Hematopoietic multipotent progenitor cell (in vitro differentiated cells): Measurements from ENCODE around the gene NEDD4L. TPM values are rescaled to one million over a fixed set of nuclear protein-coding genes. Genes with fewer than 3 reads are reported as not detected.
"Not testable (repeated sequence)": the region's sequence is repeated elsewhere in the genome, so short reads cannot be mapped to it uniquely, and the experiment has no call there.

Experiments
- DNase-seq, 3 donors: peaks; one replicate each; pipeline ENCODE4 v3.0.0-alpha.2; 2011 to 2015; ENCODE audit warnings: low read depth in 2 of 3, low spot score in 2 of 3
- total RNA-seq: library from RNA; depleted of rRNA; stranded (reverse); fragments of >200 nt; gene quantifications from one replicate; pipeline ENCODE4 v1.2.3, GENCODE V29; 2012

The NEDD4L gene
- total RNA-seq, 1 donor = 14.5 TPM

DNA sequence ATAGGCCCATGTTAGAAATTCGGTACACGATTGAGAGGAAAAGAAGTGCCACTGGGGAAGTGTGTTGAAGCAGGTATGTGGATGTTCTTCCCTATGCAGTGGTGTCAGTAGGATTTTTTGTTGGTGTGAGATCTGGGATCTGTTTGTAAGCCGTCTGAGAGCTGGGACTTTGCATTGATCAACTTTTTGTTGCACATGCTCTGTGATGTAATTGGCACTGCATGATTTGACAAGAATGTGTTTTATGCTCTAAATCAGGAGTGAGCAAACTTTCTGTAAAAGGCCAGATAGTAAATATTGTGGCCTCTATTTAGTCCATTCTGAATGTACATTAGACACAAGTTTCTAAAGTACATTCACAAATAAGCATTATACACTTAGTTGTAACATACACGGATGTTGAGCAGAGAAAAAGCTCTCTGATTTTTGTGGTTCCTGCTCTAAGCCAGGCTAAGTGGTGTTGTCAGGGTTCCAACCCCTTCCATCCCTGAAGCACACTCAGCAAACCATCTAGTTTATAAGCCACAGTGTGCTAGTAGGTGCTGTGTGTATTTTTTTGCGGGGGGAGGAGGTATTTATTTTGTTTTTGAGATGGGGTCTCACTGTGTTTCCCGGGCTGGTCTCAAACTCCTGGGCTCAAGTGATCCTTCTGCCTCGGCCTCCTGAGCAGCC is 235.6 kb downstream of the NEDD4L start:
- DNase-seq = no peak

DNA sequence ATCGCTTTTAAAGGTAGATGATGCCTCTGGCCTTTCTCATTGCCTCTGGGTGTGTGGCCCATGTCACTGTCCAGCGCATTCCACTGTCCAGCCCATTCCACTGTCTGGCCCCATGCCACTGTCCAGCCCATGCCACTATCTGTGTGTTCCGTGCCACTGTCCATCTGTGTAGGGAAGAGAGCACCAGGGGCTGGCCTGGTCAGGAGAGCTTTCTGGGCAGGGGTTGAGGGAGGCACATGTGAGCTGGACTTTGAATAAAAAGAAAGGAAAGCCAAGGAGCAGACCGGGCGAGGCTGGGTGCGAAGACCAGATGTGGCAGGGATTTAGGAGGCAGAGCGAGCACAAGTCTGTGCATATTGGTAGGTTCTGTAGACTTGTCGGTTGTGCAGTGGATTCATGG is 236.2 kb downstream of the NEDD4L start:
- no peak for DNase-seq

DNA sequence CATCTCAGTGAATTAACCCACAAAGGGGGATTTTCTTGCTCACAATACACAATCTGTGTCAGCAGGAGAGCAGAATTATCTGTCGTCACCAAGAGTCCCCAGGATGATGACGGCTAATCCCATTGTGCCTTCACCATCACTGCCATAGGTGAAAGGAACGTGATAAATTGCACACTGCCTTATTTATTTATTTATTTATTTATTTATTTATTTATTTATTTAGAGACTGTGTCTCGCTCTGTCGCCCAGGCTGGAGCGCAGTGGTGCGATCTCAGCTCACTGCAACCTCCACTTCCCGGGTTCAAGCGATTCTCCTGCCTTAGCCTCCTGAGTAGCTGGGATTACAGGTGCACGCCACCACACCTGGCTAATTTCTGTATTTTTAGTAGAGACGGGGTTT is 238.8 kb downstream of the NEDD4L start:
- not testable (repeated sequence) for DNase-seq

DNA sequence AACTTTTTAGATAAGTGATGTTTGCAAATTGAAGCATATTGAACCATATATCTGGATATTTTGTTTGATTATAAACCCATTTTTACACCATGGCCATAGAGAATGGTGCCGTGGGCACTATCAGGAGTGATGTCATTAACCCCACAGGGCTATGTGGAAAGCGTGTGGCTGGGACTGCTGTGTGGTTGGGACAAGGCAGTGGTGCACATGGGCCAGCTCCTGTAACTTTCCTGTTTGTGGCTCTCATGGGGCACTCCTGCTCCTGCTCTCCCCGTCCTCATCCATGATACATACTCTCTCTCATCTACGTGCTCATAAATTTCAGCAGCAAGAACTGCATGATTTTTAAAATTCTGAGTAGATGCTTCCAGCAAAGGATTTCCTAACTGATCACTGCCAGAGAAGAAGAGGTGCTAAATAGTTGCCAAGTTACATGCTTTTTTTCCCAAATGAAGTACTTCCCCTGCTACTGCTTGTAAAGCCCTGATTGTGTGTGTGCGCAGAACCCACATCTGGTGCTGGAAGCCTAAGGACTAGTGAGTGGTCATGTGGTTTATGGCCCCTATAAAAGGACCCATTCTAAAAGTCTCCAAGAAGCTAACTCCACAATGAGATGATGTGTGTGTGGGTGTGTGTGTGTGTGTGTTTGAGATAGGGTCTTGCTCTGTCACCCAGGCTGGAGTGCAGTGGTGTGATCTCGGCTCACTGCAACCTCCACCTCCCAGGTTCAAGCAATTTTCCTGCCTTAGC is 240.8 kb downstream of the NEDD4L start:
- DNase-seq = no peak

DNA sequence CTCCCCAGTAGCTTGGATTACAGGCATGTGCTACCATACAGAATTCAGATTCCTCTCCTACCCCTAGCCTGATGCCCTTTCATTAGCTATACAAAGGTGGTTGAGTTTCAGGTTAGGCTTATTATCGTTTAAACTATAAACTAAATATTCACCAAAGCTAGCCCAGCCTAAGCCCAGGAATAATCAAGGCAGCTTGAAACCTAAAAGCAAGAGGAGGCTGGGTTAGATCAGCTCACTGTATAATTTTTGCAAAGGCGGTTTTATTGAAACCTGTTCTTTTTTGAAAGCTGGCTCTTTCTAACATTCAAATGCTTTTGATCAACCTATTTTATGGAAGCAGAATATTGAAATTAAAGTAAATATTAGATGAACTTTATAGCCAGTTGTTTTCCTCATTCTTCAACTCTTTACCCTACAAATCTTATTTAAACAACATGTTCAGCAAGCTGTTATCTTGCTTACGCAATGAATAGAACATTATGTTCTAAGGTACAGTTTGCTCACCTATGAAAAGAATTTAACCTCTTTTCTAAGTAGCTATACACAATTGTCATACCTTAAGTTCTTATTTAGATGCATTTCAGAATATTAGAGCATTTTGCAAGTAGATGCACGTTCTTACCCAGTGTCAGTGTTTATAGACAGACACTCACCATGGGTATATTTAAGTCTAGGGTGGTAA is 241.6 kb downstream of the NEDD4L start:
- DNase-seq = no peak

DNA sequence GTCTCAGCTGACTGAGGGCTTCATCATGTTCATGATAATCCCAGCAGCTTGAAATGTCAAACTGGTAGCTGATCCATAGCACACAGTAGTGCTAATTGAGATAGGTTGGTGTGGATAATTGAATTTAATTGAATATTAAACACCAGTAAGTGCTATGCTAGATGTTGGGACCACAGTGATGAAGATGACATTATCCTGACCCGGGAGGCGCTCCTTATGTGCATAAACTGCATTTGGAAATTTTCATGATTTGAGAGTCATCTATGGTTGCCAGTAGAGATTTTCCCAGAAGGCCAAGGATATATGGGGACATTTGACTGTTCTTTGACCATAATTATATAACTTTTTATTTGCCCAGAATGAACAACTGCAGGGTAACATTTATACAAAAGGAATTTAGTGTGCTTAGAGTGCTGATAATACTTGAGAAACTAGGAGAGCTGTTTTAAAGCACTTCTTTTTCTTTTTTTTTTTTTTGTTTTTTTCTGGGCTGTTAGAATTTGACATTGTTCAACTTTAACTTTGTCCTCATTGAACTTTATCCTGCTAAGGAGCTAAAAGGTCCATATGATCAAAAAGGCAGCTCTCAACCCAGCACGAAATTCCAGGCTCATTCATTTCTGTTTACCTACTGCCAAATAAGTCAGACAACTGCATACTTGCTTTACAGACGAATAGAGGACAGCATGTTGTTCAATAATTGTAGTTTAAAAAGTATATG is 242.8 kb downstream of the NEDD4L start:
- no peak for DNase-seq

DNA sequence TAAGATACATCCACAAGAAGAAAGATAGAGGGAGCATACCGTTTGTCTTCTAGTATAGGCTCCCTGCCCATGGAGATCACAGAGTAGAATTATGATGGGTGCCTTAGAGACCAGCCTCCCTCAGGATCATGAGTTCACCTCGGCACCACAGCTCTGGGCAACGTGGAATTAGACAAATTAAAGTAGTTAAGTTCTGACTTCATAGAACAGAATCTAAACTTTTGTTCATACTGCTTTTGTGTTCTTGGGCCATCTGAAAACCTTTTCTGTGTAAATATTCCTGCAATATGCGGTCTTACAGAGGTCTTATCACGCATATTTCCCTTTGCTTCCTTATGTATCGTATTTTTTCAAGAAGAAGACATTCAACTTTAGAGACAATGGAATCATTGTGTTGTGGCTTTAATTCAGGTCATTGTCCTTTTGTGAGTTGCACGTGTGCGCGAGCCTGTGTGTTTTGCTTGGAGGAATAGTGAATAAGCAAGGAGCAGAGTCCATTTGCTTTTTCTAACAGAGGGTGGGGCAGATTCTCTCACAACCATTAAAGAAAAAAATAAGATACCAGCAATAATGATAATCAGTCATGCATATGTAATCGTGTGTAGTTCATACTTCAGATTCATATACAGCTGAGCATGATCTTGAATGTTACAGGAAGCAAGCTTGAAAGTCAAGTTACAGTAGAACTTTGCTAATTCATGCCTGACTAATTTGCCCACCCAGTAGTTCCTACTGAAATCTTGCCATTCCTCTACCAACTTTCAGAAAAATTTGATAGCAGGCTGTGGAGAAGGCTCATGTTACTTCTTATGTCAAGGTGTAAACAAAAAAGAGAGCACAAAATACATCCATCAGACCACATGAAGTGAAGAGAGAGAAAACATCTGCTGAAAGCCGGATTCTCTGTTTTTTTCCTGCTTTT is 243.6 kb downstream of the NEDD4L start:
- DNase-seq = no peak

DNA sequence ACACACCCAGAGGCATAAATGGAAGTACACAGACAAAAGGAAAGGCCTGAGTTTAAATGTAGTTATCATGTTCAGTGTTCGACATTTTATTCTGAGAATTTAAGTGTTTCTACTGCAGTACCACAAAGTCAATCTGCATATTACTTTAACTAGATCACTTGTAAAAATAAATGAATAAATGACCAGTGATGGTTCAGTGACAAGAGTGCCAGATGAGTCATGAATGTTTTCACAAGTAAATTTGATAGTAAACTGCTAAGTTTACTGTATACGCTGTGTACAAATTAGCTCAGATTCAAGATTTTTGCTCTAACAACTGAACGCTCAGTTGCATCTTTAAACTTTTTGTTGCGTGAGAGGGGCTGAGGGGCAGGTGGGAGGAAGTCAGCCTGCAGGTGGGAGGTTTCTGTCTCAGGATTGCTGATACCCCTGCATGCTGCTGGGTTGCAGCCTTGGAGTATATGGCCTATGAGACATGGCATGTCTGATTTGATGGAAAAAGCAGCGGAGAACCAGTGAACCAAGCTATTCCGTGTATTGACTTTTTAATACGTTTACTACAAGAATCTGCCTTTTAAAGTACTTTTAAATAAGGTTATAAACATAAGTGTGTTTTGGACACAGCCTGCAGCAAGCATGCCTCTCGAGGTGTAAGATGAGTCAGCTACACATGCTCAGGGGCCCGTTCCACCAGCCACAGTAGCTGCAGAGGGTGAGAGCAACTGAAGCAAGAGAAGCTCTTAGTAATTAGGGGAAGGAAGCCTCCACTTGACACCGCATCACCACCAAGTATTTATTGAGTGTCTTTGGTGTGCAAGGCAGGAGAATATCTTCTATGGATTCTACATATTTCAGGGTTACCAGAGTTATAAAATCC is 245.1 kb downstream of the NEDD4L start:
- DNase-seq = peak in 1 of 3 donors; percentile 18

DNA sequence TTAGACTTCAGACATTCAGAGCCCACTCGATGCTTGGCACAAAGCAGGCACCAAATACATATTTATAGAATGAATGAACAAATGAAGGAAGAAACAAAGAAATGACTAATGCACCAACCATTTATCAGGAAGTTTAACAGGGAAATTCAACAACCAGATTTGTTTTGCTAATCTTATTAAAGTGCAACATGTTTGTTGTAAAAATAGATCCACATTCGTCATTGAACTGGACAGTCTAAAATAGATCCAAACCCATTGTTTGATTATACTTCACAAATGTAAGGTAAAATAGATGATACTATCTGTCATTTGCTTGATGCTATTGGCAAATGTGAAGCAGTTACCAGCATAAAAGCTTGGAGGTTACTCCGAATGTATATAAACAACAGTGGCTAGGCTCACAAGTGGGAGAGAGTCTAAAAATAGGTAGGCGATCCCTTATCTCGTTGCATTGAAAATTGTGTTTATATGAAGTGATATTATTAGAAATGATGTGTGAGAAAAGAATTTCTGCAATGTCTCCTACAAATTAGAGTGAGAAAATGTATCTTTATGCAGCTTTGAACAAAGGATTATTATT is 246.2 kb downstream of the NEDD4L start:
- DNase-seq = no peak

DNA sequence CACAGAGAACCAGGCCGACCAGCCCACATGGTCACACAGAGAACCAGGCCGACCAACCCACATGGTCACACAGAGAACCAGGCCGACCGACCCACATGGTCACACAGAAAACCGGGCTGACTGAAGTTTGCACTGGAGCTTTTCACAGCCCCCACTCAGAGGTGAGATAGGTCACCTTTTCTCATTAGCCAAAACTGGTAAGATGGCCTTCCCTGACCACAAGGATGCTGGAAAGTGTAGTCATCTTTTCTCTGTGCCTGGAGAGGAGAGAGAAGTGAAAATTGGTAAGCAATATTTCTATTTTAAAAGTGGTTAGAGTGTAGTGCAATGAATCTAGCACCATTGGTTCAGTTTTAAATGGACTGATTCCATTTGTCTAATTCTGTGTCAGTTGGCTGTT is 247.1 kb downstream of the NEDD4L start:
- no peak for DNase-seq

DNA sequence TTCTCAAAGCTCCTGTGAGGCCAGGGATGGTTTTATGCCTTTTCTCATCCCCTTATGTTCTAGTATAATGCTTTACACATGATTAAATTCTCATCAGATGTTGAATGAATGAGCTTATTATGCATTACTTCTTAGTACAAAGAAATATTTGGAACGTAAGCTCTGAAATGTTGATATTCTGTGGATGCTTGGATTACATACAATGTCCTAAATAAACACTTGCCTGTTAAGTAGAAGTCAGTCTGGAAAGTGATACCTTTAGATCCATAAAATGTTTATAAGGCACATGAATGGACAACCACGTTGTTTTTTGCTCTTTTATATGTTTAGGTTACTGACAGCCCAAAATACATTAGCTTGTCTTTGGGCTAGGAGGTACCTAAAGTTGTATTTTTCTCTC is 248.6 kb downstream of the NEDD4L start:
- no peak for DNase-seq

DNA sequence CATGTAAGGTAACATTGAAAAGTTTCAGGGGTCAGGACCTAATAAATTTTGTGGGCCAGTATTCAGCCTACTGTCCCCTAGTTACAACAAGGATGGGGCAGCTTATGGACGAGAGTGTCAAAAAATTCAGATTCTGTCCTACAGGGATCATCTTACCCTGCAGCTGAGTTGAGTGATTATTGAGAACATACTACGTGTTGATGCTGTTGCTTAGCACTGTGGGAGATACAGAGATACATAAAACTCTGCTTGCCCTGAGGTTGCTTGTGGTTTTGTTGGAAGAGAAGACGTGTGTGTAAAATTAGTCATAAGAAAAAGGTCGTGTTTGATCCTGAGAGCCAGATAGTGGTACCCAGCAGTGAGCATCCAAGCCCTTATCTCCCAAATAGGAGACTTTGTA is 253.2 kb downstream of the NEDD4L start:
- DNase-seq = no peak

DNA sequence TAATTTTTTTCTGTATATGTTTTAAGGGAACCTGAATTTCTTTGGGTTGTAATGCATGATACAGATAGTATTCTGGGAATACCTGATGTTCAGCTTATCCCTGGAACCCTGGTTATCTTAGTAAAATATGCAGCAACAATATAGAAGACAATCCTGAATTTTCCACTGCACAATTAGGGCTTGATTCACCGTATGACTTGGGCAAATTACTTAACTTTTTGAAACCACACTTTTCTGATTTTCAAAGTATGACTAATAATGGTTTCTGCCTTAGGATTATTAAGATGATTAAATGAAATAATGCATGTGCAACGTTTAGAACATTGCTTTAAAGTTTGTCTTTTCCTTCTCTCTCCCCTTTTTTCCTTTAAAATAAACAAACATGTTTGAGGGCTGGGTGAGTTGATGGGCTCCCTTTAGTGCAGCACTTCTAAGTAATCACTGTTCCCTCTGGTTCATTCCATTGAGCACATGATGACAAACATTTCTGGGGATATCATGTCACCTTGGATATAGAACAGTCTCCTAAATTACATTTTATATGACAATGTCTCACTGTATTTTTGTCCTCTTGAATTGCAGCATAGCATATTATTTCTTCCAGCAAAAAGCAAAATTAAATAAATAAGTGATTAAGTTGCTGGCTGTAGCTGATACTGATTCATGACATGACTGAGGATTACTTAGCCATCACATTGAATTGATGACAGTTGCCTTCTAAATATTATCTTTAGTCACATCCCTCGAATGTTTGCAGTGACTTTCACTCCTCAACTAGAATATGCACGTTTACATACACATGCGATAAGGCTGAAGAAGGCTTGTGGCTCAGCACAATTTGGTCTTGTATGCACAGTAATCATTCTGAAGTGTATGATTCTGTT is 254.5 kb downstream of the NEDD4L start:
- no peak for DNase-seq

DNA sequence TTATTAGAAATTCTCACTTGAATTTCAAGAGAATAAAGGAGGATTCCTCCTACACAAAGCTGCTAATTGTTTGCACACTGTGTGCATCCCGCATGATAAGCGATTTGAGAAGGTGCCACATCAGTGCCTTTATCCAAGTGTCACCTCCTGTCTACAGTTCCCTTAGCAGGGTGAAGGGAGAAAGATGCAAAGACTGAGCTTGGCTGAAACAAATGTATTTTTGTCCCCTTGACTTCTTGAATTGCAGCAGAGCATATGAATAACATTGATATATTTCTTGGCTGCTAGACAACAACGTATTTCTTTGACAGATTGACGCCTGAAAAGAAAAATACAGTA is 255.1 kb downstream of the NEDD4L start:
- DNase-seq = no peak

DNA sequence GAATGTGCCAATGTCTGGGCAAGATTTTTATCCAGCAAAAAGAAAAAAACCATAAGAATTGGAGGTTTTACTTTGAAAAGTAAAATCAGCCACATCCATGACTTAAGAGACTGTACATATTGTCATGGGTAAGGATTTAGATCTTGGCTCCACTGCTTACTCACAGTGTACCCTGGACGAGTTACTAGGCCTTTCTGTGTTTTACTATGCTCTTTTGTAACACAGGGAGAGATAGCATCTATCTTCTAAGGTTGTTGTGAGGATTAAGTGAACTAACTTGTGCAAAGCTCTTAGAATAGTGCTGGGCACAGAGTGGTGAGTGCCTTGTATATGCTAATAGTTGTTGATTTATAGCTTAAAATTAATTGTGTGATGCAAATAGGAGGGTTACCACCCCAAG is 255.9 kb downstream of the NEDD4L start:
- no peak for DNase-seq

DNA sequence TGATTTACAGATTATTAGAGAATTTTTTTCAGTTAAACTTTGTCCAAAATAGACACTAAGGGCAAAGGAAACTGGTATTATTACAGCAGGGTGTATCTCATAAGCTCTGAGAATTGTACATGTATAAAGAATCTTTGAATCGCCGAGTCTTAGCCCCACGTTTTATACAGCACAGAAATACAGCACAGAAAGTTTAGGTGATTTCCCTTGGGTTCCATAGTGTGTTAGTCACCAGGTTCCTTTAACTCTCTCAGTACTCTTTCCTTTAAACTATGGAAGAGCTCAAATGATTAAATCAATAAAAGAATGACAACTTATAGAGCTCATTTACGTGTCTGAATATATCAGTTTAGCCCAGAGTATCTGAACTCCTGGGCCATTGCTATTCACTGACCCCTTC is 256.8 kb downstream of the NEDD4L start:
- no peak for DNase-seq

DNA sequence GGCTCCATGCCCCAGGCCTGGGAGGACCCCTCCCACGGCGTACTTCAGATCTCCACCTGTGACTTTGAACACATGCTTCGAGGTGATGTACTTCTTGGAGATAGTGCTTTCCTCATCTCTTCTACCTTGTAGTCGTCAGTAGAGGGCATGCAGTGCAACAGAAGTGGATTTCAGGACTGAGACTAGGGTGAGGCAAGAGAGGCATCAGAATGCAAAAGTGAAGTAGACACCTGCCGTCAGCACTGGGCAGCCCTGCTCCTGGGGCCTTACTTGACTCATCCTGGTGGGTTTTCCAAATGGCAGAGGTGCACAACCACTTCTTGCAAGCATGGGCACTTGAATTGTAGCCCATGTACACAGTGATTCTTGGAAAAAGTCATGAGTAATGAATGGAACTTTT is 258.8 kb downstream of the NEDD4L start:
- no peak for DNase-seq

DNA sequence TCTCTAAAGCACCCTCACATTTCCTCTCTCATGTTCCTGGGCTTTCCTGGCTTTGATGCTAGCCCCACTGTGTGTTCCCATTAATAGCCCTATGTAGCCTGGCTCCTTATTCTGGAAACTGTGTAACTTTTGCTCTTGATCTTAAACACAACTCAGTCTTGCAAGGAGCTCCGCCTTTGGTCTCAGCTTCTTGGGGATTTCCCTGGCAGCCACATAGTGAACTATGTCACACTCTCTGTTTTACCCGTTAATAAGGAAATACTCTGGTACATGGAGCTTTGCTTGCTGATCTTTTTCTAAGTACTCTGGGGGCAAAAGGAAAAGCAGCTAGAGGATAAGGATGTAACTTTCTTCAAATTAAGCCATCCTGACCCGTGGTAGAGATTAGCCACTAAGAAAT is 259.3 kb downstream of the NEDD4L start:
- no peak for DNase-seq
